Osteoblast (primary cell): ENCODE measurements around the gene C4orf33. TPM values are rescaled to one million over a fixed set of nuclear protein-coding genes. Genes with fewer than 3 reads are reported as not detected.

Source experiments
- DNase-seq: peaks from one replicate; pipeline ENCODE4 v3.0.0; 2011; ENCODE audit warnings: low spot score, mixed read lengths; ENCODE audit not compliant: insufficient read length; ENCODE audit errors: missing footprints
- H2AFZ ChIP-seq: 2 replicates; pipeline ENCODE4 v1.6.0; 2011; ENCODE audit warnings: mild to moderate bottlenecking, low read length
- H3K27ac ChIP-seq: 2 replicates; pipeline ENCODE4 v1.5.1; 2011; ENCODE audit warnings: mild to moderate bottlenecking, low read depth, low read length, moderate library complexity
- H3K27me3 ChIP-seq: 2 replicates; pipeline ENCODE4 v1.6.0; 2012; ENCODE audit warnings: mild to moderate bottlenecking, control low read depth, inconsistent platforms, low read length, moderate library complexity; ENCODE audit not compliant: insufficient read depth
- H3K36me3 ChIP-seq: 2 replicates; pipeline ENCODE4 v1.5.1; 2011; ENCODE audit warnings: mild to moderate bottlenecking, low read length, control low read depth, moderate library complexity; ENCODE audit not compliant: insufficient read depth
- H3K4me1 ChIP-seq: 2 replicates; pipeline ENCODE4 v1.5.1; 2011; ENCODE audit warnings: mild to moderate bottlenecking, low read length, control low read depth, moderate library complexity; ENCODE audit not compliant: insufficient read depth
- H3K4me2 ChIP-seq: 2 replicates; pipeline ENCODE4 v1.6.0; 2011; ENCODE audit warnings: mild to moderate bottlenecking, low read length; ENCODE audit not compliant: insufficient read depth
- H3K4me3 ChIP-seq: fragments of 200-600 bp; sonication (generic); 3 replicates; pipeline ENCODE4 v1.5.1; 2012; ENCODE audit warnings: mild to moderate bottlenecking, low read length, inconsistent platforms; ENCODE audit not compliant: insufficient read depth
- H3K79me2 ChIP-seq: 2 replicates; pipeline ENCODE4 v1.6.0; 2012; ENCODE audit warnings: mild to moderate bottlenecking, low read length, control low read depth, inconsistent platforms; ENCODE audit not compliant: insufficient read depth
- H3K9me3 ChIP-seq: 2 replicates; pipeline ENCODE4 v1.5.1; 2011; ENCODE audit warnings: low read depth, low read length, control low read depth
- H4K20me1 ChIP-seq: 2 replicates; pipeline ENCODE4 v1.6.0; 2012; ENCODE audit warnings: mild to moderate bottlenecking, low read length, control low read depth; ENCODE audit not compliant: insufficient read depth
- CTCF ChIP-seq: IDR thresholded peaks from 2 replicates; pipeline ENCODE4 v1.5.1; 2011; ENCODE audit warnings: mild to moderate bottlenecking, low read depth, low read length, moderate library complexity; ENCODE audit errors: extremely low read depth
- total RNA-seq: library from RNA; depleted of rRNA; stranded (reverse); fragments of >200 nt; gene quantifications from 2 replicates; pipeline ENCODE4 v1.2.3, GENCODE V29; 2012

C4orf33 gene
- total RNA-seq, 1 donor: 11.9 TPM

- Histone ChIP-seq H3K4me1 (no peaks in the 10 kb centered on the region), H3K27ac (no peak overlapping the region), H3K36me3 (peaks cover 5% of the 10 kb centered on the region), H3K4me3 (no peak overlapping the region), H3K4me2 (no peak overlapping the region), H3K9me3 (peaks cover 3% of the 10 kb centered on the region), H4K20me1 (no peaks in the 10 kb centered on the region), H3K79me2 (peaks cover 47% of the 10 kb centered on the region), H2AFZ (no peak overlapping the region), H3K27me3 (no peaks in the 10 kb centered on the region)
- DNase-seq: peak; percentile 17
- no peak for TF ChIP-seq CTCF
Observed at GRCh38 chr4:129082302-129082701, 13.7 kb upstream of the C4orf33 start.

- Histone ChIP-seq H3K4me2 (no peak overlapping the region), H3K36me3 (peaks cover 5% of the 10 kb centered on the region), H3K79me2 (peaks cover 71% of the 10 kb centered on the region), H4K20me1 (no peaks in the 10 kb centered on the region), H3K4me1 (no peaks in the 10 kb centered on the region), H3K9me3 (peaks cover 2% of the 10 kb centered on the region), H2AFZ (no peak overlapping the region), H3K27me3 (no peaks in the 10 kb centered on the region), H3K4me3 (no peak overlapping the region), H3K27ac (no peak overlapping the region)
- no peak for TF ChIP-seq CTCF
- DNase-seq: no peak
Observed at GRCh38 chr4:129085472-129085871, 10.5 kb upstream of the C4orf33 start.

- Histone ChIP-seq H3K4me3 (no peak overlapping the region), H3K4me2 (no peak overlapping the region), H4K20me1 (no peaks in the 10 kb centered on the region), H3K27ac (no peak overlapping the region), H3K27me3 (no peaks in the 10 kb centered on the region), H2AFZ (no peak overlapping the region), H3K79me2 (peaks cover 88% of the 10 kb centered on the region), H3K36me3 (no peaks in the 10 kb centered on the region), H3K4me1 (peaks cover 9% of the 10 kb centered on the region), H3K9me3 (peaks cover 2% of the 10 kb centered on the region)
- DNase-seq: no peak
- no peak for TF ChIP-seq CTCF
Observed at GRCh38 chr4:129087516-129087915, 8.4 kb upstream of the C4orf33 start.

GRCh38 chr4:129092631-129093190 lies 3.2 kb upstream of the C4orf33 start:
- H3K4me1 ChIP-seq: peaks cover 13% of the 10 kb centered on the region
- TF ChIP-seq CTCF: no peak
- peak overlapping the region; percentile 95 for H3K27ac ChIP-seq
- no peaks in the 10 kb centered on the region for H3K27me3 ChIP-seq
- peaks cover 47% of the 10 kb centered on the region for H3K79me2 ChIP-seq
- peak overlapping the region; percentile 94 for H2AFZ ChIP-seq
- no peaks in the 10 kb centered on the region for H3K9me3 ChIP-seq
- H3K4me2 ChIP-seq: peak overlapping the region; percentile 94
- H3K4me3 ChIP-seq: peak overlapping the region; percentile 91
- peak; percentile 37 for DNase-seq
- no peaks in the 10 kb centered on the region for H4K20me1 ChIP-seq
- no peaks in the 10 kb centered on the region for H3K36me3 ChIP-seq
